Esophagus squamous epithelium (tissue), 4 donors: ENCODE data around the gene SPATA13.

ENCODE experiments used
- CTCF ChIP-seq, 6 experiments: fragments of 450-650 bp in 4 of 6; fragments of 200-600 bp in 2 of 6; sonication (generic) in 2 of 6; IDR thresholded peaks; one replicate each; pipeline ENCODE4 v1.5.1; 2016 to 2019; ENCODE audit warnings: antibody characterized with exemption in 6 of 6, mild to moderate bottlenecking in 4 of 6, moderate library complexity in 4 of 6
- POLR2A ChIP-seq, 4 donors: fragments of 450-650 bp; IDR thresholded peaks; one replicate each; pipeline ENCODE4 v1.6.1; 2017; ENCODE audit warnings: antibody characterized with exemption in 4 of 4, mild to moderate bottlenecking in 4 of 4, moderate library complexity in 3 of 4

DNA sequence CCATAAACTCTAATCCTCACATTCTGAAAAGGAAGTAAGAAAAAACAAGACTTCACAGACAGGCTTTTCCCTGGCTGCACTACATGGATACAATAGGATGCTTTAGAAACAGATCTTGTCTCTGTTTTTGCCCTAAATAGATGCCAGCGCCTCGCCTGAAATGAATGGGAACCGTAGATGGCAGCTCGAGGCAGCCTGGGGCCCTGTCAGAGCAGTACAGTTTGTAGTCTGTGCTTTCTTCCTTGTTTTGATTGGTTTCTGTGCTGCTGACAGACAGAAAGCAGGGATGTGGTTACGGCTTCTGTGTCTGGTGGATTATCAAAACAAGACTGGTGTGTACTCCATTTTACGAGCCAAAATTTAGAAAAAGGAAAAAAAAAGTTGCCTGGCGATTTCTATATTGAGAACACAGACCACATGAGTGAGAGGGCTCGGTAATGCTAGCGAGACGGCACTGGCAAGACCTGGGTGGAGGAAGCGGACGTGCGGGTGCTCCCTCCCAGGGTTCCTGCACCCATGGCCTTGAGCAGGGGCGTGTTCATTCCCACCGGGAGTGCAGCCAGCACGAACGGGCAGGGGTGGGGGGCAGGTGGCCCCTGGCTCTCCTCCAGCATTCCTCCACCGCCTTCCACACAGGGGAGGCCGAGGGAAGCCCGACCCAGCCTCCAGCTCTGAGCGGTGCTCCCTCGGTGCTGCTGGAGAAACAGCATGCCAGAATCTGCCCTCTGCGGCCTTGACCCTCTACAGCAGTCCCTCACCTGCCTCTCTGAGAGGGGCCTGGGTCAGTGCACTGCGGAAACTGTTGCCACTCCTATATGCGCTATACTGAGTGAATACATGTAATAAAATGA lies 111.3 kb downstream of the SPATA13 start:
- TF ChIP-seq POLR2A (IDR thresholded peaks at IDR 0.05) (peak in 1 of 4 donors; percentile 50), CTCF (IDR thresholded peaks at IDR 0.05) (no peak)
